Liver (tissue), 9 donors: Measurements from ENCODE around the gene DBP. TPM values are rescaled to one million over a fixed set of nuclear protein-coding genes. Genes with fewer than 3 reads are reported as not detected.
A peak's percentile ranks its signal among the peaks of the same experiment; 100 is the strongest.

Source experiments
- DNase-seq: peaks from one replicate; pipeline ENCODE4 v3.0.0-alpha.2; 2017; ENCODE audit warnings: low spot score
- H3K27ac ChIP-seq, 2 donors: one replicate each; pipeline ENCODE4 v1.7.0; 2013; ENCODE audit warnings: inconsistent platforms in 2 of 2, low read length in 2 of 2, control low read depth in 1 of 2, low read depth in 1 of 2, mild to moderate bottlenecking in 1 of 2
- H3K27me3 ChIP-seq, 4 donors: one replicate each; pipeline versions ENCODE4 v1.6.1 to v1.7.0; 2013; ENCODE audit warnings: low read length in 3 of 4, inconsistent platforms in 1 of 4, mild to moderate bottlenecking in 1 of 4, moderate library complexity in 1 of 4; ENCODE audit not compliant: control insufficient read depth in 4 of 4, insufficient read depth in 4 of 4
- H3K36me3 ChIP-seq, 4 donors: one replicate each; pipeline versions ENCODE4 v1.6.1 to v1.7.0; 2013; ENCODE audit warnings: low read length in 3 of 4, mild to moderate bottlenecking in 3 of 4, low read depth in 1 of 4, moderate library complexity in 1 of 4; ENCODE audit not compliant: control insufficient read depth in 4 of 4, insufficient read depth in 3 of 4
- H3K4me1 ChIP-seq, 4 donors: one replicate each; pipeline versions ENCODE4 v1.6.1 to v1.7.0; 2013; ENCODE audit warnings: low read length in 3 of 4, mild to moderate bottlenecking in 3 of 4, moderate library complexity in 1 of 4; ENCODE audit not compliant: control insufficient read depth in 4 of 4, insufficient read depth in 4 of 4
- H3K4me3 ChIP-seq, 3 donors: one replicate each; pipeline versions ENCODE4 v1.6.1 to v1.7.0; 2013; ENCODE audit warnings: low read length in 3 of 3, control low read depth in 1 of 3, low read depth in 1 of 3, mild to moderate bottlenecking in 1 of 3
- H3K9ac ChIP-seq, 2 donors: one replicate each; pipeline ENCODE4 v1.7.0; 2013; ENCODE audit warnings: low read length in 2 of 2, mild to moderate bottlenecking in 2 of 2, moderate library complexity in 2 of 2, control low read depth in 1 of 2, low read depth in 1 of 2
- H3K9me3 ChIP-seq, 4 donors: one replicate each; pipeline versions ENCODE4 v1.6.1 to v1.7.0; 2013; ENCODE audit warnings: low read length in 3 of 4; ENCODE audit not compliant: control insufficient read depth in 4 of 4
- EGR1 ChIP-seq, 2 donors: IDR thresholded peaks; 2 replicates each; pipeline ENCODE4 v1.6.1; 2016 to 2018; ENCODE audit warnings: antibody characterized with exemption in 2 of 2, low read depth in 2 of 2
- FOXA1 ChIP-seq: IDR thresholded peaks from 2 replicates; pipeline ENCODE4 v1.6.1; 2016; ENCODE audit warnings: antibody characterized with exemption
- FOXA2 ChIP-seq: IDR thresholded peaks from 2 replicates; pipeline ENCODE4 v1.6.1; 2016; ENCODE audit warnings: antibody characterized with exemption
- GABPA ChIP-seq, 2 donors: IDR thresholded peaks in 1 of 2; conservative IDR thresholded peaks in 1 of 2; 2 replicates each; pipeline ENCODE4 v1.6.1; 2016; ENCODE audit warnings: antibody characterized with exemption in 2 of 2, mild to moderate bottlenecking in 1 of 2, moderate library complexity in 1 of 2
- HNF4A ChIP-seq, 2 donors: conservative IDR thresholded peaks; 2 replicates each; pipeline ENCODE4 v1.6.1; 2016; ENCODE audit warnings: antibody characterized with exemption in 2 of 2, mild to moderate bottlenecking in 2 of 2
- HNF4G ChIP-seq: IDR thresholded peaks from 2 replicates; pipeline ENCODE4 v1.6.1; 2016; ENCODE audit warnings: antibody characterized with exemption
- JUND ChIP-seq, 2 donors: IDR thresholded peaks; 2 replicates each; pipeline ENCODE4 v1.6.1; 2016; ENCODE audit warnings: antibody characterized with exemption in 2 of 2
- NR2F2 ChIP-seq: IDR thresholded peaks from 2 replicates; pipeline ENCODE4 v1.6.1; 2016; ENCODE audit warnings: antibody characterized with exemption
- RAD21 ChIP-seq, 2 donors: IDR thresholded peaks; 2 replicates each; pipeline ENCODE4 v1.6.1; 2016; ENCODE audit warnings: antibody characterized with exemption in 2 of 2, mild to moderate bottlenecking in 2 of 2
- RXRA ChIP-seq, 2 donors: IDR thresholded peaks; 2 replicates each; pipeline ENCODE4 v1.6.1; 2017 to 2018; ENCODE audit warnings: antibody characterized with exemption in 2 of 2, mild to moderate bottlenecking in 1 of 2
- SP1 ChIP-seq: IDR thresholded peaks from 2 replicates; pipeline ENCODE4 v1.6.1; 2018; ENCODE audit warnings: antibody characterized with exemption, mild to moderate bottlenecking
- TAF1 ChIP-seq: conservative IDR thresholded peaks from 2 replicates; pipeline ENCODE4 v1.6.1; 2016; ENCODE audit warnings: antibody characterized with exemption, mild to moderate bottlenecking
- YY1 ChIP-seq: IDR thresholded peaks from 2 replicates; pipeline ENCODE4 v1.6.1; 2016; ENCODE audit warnings: antibody characterized with exemption, mild to moderate bottlenecking
- WGBS: extraction: QIAGEN DNeasy Blood & Tissue Kit; methylation state at CpG from one replicate; pipeline ENCODE4 v1.1.7; 2013; 5-methylcytosine and 5-hydroxymethylcytosine counted together
- polyA plus RNA-seq, 2 donors: library from polyadenylated mRNA; stranded (reverse) in 1 of 2; unstranded in 1 of 2; fragments of 200-250 nt in 1 of 2; fragments of >200 nt in 1 of 2; fragmentation: Nextera tagmentation in 1 of 2; extraction: Ambion mirVana in 1 of 2; gene quantifications; one replicate each; pipeline versions ENCODE4 v1.2.1 to v1.2.3, GENCODE V29; 2013 to 2015
- total RNA-seq, 2 donors: library from RNA; depleted of rRNA; stranded (reverse); fragments of >200 nt; gene quantifications; one replicate each; pipeline ENCODE4 v1.2.3, GENCODE V29; 2014
- TF ChIP-seq, protein P1 (sequence below): IDR thresholded peaks from 2 replicates; pipeline ENCODE4 v1.6.1; 2016; ENCODE audit warnings: antibody characterized with exemption
- TF ChIP-seq, protein P2 (sequence below): IDR thresholded peaks from 2 replicates; pipeline ENCODE4 v1.6.1; 2016; ENCODE audit warnings: antibody characterized with exemption
- TF ChIP-seq, protein P3 (sequence below): IDR thresholded peaks from 2 replicates; pipeline ENCODE4 v1.6.1; 2016; ENCODE audit warnings: antibody characterized with exemption
- TF ChIP-seq, protein P4 (sequence below): fragments of 150-350 bp; IDR thresholded peaks from 2 replicates; pipeline ENCODE4 v1.5.1; 2017; ENCODE audit warnings: improper control_type of control experiment, low read depth, low read length; ENCODE audit not compliant: missing input control
- TF ChIP-seq, protein P5 (sequence below): IDR thresholded peaks from 2 replicates; pipeline ENCODE4 v1.6.1; 2016; ENCODE audit warnings: antibody characterized with exemption, mild to moderate bottlenecking
- donor health status: healthy.
- donor health status: healthy.
- donor health status: healthy.
- donor health status: healthy.
- donor health status: healthy.

DBP gene
- total and polyA plus RNA-seq, 4 donors, result 1.2 to 4.5 (median 1.8) TPM

DNA sequence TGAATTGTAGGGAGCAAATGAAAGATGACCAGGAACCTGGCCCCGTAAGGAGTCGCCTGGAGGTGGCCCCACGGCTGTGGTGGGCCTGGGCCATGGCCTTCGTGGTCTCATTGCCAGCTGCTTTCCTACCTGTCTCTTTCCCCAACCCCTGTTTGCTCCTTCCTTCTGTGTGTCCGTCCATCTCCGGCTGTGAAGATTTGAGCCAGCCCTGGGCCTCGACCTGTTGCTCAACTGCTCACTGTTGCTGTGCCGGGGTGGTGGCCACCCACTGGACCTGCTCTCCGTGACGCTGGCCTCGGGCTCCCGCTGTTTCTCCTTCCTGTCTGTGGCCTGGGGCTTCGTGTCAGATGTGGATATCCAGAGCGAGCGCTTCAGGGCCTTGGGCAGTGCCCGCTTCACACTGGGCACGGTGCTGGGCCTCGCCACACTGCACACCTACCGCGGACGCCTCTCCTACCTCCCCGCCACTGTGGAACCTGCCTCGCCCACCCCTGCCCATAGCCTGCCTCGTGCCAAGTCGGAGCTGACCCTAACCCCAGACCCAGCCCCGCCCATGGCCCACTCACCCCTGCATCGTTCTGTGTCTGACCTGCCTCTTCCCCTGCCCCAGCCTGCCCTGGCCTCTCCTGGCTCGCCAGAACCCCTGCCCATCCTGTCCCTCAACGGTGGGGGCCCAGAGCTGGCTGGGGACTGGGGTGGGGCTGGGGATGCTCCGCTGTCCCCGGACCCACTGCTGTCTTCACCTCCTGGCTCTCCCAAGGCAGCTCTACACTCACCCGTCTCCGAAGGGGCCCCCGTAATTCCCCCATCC, 8.5 kb downstream of the DBP start:
- Histone ChIP-seq H3K27me3 (no peaks in the 10 kb centered on the region), H3K36me3 (peaks cover 0 to 7% (median 1%) of the 10 kb centered on the region in 4 donors), H3K4me1 (peaks cover 12 to 69% (median 41%) of the 10 kb centered on the region in 4 donors), H3K9me3 (no peaks in the 10 kb centered on the region), H3K27ac (peak overlapping the region; percentile 18 to 39), H3K4me3 (no peak overlapping the region), H3K9ac (no peak overlapping the region)
- TF ChIP-seq, protein P1, sequence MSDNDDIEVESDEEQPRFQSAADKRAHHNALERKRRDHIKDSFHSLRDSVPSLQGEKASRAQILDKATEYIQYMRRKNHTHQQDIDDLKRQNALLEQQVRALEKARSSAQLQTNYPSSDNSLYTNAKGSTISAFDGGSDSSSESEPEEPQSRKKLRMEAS, result no peak
- TF ChIP-seq RXRA (IDR thresholded peaks at IDR 0.05) (no peak), FOXA2 (no peak)
- DNase-seq, result peak; percentile 35
- 75% methylated on average over 34 of the region's 34 CpGs for WGBS

DNA sequence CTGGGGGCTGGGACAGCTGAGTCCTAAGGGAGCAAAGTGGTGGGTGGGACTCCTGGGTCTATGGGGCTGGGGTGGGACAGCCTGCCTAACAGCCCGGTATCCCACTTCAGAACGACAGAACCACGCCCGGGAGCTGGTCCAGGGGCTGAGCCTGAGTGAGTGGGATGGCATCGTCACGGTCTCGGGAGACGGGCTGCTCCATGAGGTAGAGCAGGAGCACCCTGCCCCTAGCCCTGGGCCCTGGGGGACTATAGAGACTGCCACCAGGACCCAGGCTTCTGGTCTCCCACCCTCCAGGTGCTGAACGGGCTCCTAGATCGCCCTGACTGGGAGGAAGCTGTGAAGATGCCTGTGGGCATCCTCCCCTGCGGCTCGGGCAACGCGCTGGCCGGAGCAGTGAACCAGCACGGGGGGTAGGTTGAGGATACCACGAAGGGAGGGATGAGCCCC, 9.3 kb downstream of the DBP start:
- no peak overlapping the region for H3K27ac ChIP-seq
- peaks cover 0 to 7% (median 1%) of the 10 kb centered on the region in 4 donors for H3K36me3 ChIP-seq
- no peak overlapping the region for H3K4me3 ChIP-seq
- WGBS, result 92% methylated on average over 17 of the region's 17 CpGs
- H3K9ac ChIP-seq, result no peak overlapping the region
- no peaks in the 10 kb centered on the region for H3K27me3 ChIP-seq
- H3K4me1 ChIP-seq, result peaks cover 12 to 67% (median 39%) of the 10 kb centered on the region in 4 donors
- H3K9me3 ChIP-seq, result no peaks in the 10 kb centered on the region
- TF ChIP-seq NR2F2 (no peak), GABPA (IDR thresholded peaks at IDR 0.05 in 1 of 2, conservative IDR thresholded peaks at IDR 0.05 in 1 of 2) (no peak), TAF1 (no peak), FOXA1 (no peak), FOXA2 (no peak), HNF4G (no peak), YY1 (no peak), RXRA (IDR thresholded peaks at IDR 0.05) (no peak), SP1 (no peak), HNF4A (conservative IDR thresholded peaks at IDR 0.05) (no peak), RAD21 (IDR thresholded peaks at IDR 0.05) (no peak), EGR1 (IDR thresholded peaks at IDR 0.05; ENCODE audit: low read depth in 2 of 2) (no peak), JUND (IDR thresholded peaks at IDR 0.05) (no peak)
- TF ChIP-seq, protein P2, sequence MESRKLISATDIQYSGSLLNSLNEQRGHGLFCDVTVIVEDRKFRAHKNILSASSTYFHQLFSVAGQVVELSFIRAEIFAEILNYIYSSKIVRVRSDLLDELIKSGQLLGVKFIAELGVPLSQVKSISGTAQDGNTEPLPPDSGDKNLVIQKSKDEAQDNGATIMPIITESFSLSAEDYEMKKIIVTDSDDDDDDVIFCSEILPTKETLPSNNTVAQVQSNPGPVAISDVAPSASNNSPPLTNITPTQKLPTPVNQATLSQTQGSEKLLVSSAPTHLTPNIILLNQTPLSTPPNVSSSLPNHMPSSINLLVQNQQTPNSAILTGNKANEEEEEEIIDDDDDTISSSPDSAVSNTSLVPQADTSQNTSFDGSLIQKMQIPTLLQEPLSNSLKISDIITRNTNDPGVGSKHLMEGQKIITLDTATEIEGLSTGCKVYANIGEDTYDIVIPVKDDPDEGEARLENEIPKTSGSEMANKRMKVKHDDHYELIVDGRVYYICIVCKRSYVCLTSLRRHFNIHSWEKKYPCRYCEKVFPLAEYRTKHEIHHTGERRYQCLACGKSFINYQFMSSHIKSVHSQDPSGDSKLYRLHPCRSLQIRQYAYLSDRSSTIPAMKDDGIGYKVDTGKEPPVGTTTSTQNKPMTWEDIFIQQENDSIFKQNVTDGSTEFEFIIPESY, result no peak
- TF ChIP-seq, protein P3, sequence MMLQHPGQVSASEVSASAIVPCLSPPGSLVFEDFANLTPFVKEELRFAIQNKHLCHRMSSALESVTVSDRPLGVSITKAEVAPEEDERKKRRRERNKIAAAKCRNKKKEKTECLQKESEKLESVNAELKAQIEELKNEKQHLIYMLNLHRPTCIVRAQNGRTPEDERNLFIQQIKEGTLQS, result no peak
- TF ChIP-seq, protein P4, sequence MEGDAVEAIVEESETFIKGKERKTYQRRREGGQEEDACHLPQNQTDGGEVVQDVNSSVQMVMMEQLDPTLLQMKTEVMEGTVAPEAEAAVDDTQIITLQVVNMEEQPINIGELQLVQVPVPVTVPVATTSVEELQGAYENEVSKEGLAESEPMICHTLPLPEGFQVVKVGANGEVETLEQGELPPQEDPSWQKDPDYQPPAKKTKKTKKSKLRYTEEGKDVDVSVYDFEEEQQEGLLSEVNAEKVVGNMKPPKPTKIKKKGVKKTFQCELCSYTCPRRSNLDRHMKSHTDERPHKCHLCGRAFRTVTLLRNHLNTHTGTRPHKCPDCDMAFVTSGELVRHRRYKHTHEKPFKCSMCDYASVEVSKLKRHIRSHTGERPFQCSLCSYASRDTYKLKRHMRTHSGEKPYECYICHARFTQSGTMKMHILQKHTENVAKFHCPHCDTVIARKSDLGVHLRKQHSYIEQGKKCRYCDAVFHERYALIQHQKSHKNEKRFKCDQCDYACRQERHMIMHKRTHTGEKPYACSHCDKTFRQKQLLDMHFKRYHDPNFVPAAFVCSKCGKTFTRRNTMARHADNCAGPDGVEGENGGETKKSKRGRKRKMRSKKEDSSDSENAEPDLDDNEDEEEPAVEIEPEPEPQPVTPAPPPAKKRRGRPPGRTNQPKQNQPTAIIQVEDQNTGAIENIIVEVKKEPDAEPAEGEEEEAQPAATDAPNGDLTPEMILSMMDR, result no peak
- TF ChIP-seq, protein P5, sequence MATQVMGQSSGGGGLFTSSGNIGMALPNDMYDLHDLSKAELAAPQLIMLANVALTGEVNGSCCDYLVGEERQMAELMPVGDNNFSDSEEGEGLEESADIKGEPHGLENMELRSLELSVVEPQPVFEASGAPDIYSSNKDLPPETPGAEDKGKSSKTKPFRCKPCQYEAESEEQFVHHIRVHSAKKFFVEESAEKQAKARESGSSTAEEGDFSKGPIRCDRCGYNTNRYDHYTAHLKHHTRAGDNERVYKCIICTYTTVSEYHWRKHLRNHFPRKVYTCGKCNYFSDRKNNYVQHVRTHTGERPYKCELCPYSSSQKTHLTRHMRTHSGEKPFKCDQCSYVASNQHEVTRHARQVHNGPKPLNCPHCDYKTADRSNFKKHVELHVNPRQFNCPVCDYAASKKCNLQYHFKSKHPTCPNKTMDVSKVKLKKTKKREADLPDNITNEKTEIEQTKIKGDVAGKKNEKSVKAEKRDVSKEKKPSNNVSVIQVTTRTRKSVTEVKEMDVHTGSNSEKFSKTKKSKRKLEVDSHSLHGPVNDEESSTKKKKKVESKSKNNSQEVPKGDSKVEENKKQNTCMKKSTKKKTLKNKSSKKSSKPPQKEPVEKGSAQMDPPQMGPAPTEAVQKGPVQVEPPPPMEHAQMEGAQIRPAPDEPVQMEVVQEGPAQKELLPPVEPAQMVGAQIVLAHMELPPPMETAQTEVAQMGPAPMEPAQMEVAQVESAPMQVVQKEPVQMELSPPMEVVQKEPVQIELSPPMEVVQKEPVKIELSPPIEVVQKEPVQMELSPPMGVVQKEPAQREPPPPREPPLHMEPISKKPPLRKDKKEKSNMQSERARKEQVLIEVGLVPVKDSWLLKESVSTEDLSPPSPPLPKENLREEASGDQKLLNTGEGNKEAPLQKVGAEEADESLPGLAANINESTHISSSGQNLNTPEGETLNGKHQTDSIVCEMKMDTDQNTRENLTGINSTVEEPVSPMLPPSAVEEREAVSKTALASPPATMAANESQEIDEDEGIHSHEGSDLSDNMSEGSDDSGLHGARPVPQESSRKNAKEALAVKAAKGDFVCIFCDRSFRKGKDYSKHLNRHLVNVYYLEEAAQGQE, result no peak
- TF ChIP-seq, protein P1, result no peak
- DNase-seq, result peak; percentile 32
